HEK293 (cell line): ENCODE data around the gene EEF2.

Source experiments
- CTCF ChIA-PET: fragments of 350-600 bp; formaldehyde crosslinking; extraction: SDS; loops from one replicate; lab custom pipeline; 2021; ENCODE audit warnings: antibody characterized with exemption; lab: Yijun Ruan, JAX
- POLR2A ChIA-PET: fragments of 300-600 bp; formaldehyde crosslinking; extraction: SDS; loops from one replicate; lab custom pipeline; 2020; ENCODE audit warnings: antibody characterized with exemption, inconsistent platforms; lab: Yijun Ruan, JAX
- H3K27ac ChIP-seq: fragments of 200-500 bp; sonication (Bioruptor generic); 2 replicates; pipeline ENCODE4 v1.5.1; 2014; ENCODE audit warnings: low read depth, low read length, control low read depth, inconsistent platforms; ENCODE audit errors: extremely low read depth
- H3K36me3 ChIP-seq, 2 experiments: fragments of 200-500 bp in 1 of 2; sonication (Bioruptor generic) in 1 of 2; 1 replicate in 1 of 2; 2 replicates in 1 of 2; pipeline ENCODE4 v1.5.1; 2014 to 2017; ENCODE audit warnings: inconsistent platforms in 2 of 2, low read length in 2 of 2; ENCODE audit not compliant: control insufficient read depth in 2 of 2, insufficient read depth in 1 of 2
- H3K4me1 ChIP-seq: fragments of 200-500 bp; sonication (Bioruptor generic); 2 replicates; pipeline ENCODE4 v1.5.1; 2014; ENCODE audit warnings: mild to moderate bottlenecking, low read length, inconsistent platforms; ENCODE audit not compliant: control insufficient read depth, insufficient read depth
- H3K4me3 ChIP-seq: 2 replicates; pipeline ENCODE4 v1.5.1; 2011; ENCODE audit warnings: low read depth, mild to moderate bottlenecking, control low read depth, low read length, moderate library complexity
- H3K9me3 ChIP-seq: fragments of 200-500 bp; sonication (Bioruptor generic); 2 replicates; pipeline ENCODE4 v1.5.1; 2014; ENCODE audit warnings: low read depth, low read length, inconsistent platforms; ENCODE audit not compliant: control insufficient read depth, insufficient read depth
- GFI1B ChIP-seq: fragments of 450-650 bp; formaldehyde crosslinking; IDR thresholded peaks from 2 replicates; pipeline ENCODE4 v1.5.1; 2016; ENCODE audit warnings: missing biosample characterization, missing genetic modification characterization
- REPIN1 ChIP-seq: fragments of 450-650 bp; formaldehyde crosslinking; IDR thresholded peaks from 2 replicates; pipeline ENCODE4 v1.5.1; 2017; ENCODE audit warnings: missing biosample characterization, missing genetic modification characterization, low read depth
- SCRT1 ChIP-seq: fragments of 450-650 bp; formaldehyde crosslinking; IDR thresholded peaks from 2 replicates; pipeline ENCODE4 v1.5.1; 2016; ENCODE audit warnings: missing biosample characterization, missing genetic modification characterization, borderline replicate concordance
- TRIM28 ChIP-seq: IDR thresholded peaks from 2 replicates; pipeline ENCODE4 v1.6.1; 2011; ENCODE audit warnings: low read length, control low read depth, borderline replicate concordance
- ZBTB20 ChIP-seq: fragments of 450-650 bp; formaldehyde crosslinking; IDR thresholded peaks from 2 replicates; pipeline ENCODE4 v1.5.1; 2016; ENCODE audit warnings: missing biosample characterization, missing genetic modification characterization
- ZBTB48 ChIP-seq: fragments of 450-650 bp; formaldehyde crosslinking; IDR thresholded peaks from 2 replicates; pipeline ENCODE4 v1.5.1; 2016; ENCODE audit warnings: missing biosample characterization, missing genetic modification characterization
- ZBTB8A ChIP-seq: fragments of 450-650 bp; formaldehyde crosslinking; IDR thresholded peaks from 2 replicates; pipeline ENCODE4 v1.5.1; 2016; ENCODE audit warnings: missing biosample characterization, missing genetic modification characterization
- ZNF10 ChIP-seq: fragments of 450-650 bp; formaldehyde crosslinking; IDR thresholded peaks from 2 replicates; pipeline ENCODE4 v1.5.1; 2017; ENCODE audit warnings: missing biosample characterization, missing genetic modification characterization
- ZNF174 ChIP-seq: fragments of 450-650 bp; formaldehyde crosslinking; IDR thresholded peaks from 2 replicates; pipeline ENCODE4 v1.5.0; 2017; ENCODE audit warnings: missing biosample characterization, mild to moderate bottlenecking, missing genetic modification characterization
- ZNF175 ChIP-seq: fragments of 450-650 bp; formaldehyde crosslinking; IDR thresholded peaks from 2 replicates; pipeline ENCODE4 v1.5.1; 2016; ENCODE audit warnings: missing biosample characterization, missing genetic modification characterization
- ZNF239 ChIP-seq: fragments of 450-650 bp; formaldehyde crosslinking; IDR thresholded peaks from 2 replicates; pipeline ENCODE4 v1.5.1; 2016; ENCODE audit warnings: missing biosample characterization, missing genetic modification characterization
- ZNF341 ChIP-seq: fragments of 450-650 bp; formaldehyde crosslinking; IDR thresholded peaks from 2 replicates; pipeline ENCODE4; 2016; ENCODE audit warnings: low read depth, missing biosample characterization, missing genetic modification characterization
- ZNF366 ChIP-seq: fragments of 450-650 bp; formaldehyde crosslinking; conservative IDR thresholded peaks from 2 replicates; pipeline ENCODE4 v1.5.1; 2016; ENCODE audit warnings: missing biosample characterization, missing genetic modification characterization
- ZNF544 ChIP-seq: fragments of 450-650 bp; formaldehyde crosslinking; IDR thresholded peaks from 2 replicates; pipeline ENCODE4 v1.5.0; 2017; ENCODE audit warnings: missing biosample characterization, missing genetic modification characterization
- ZNF626 ChIP-seq: fragments of 450-650 bp; sonication (Bioruptor Pico); formaldehyde crosslinking; IDR thresholded peaks from 2 replicates; pipeline ENCODE4 v1.5.1; 2018; ENCODE audit warnings: missing biosample characterization, missing genetic modification characterization, inconsistent platforms
- ZNF791 ChIP-seq: fragments of 450-650 bp; formaldehyde crosslinking; IDR thresholded peaks from 2 replicates; pipeline ENCODE4 v1.5.1; 2016; ENCODE audit warnings: missing biosample characterization, missing genetic modification characterization
- ZXDB ChIP-seq: fragments of 450-650 bp; formaldehyde crosslinking; IDR thresholded peaks from 2 replicates; pipeline ENCODE4 v1.5.1; 2016; ENCODE audit warnings: missing biosample characterization, missing genetic modification characterization
- TF ChIP-seq, protein P1 (sequence below): fragments of 450-650 bp; formaldehyde crosslinking; IDR thresholded peaks from 2 replicates; pipeline ENCODE4 v1.5.1; 2017; ENCODE audit warnings: missing biosample characterization, mild to moderate bottlenecking, missing genetic modification characterization, moderate library complexity
- TF ChIP-seq, protein P2 (sequence below): fragments of 450-650 bp; formaldehyde crosslinking; IDR thresholded peaks from 2 replicates; pipeline ENCODE4 v1.5.1; 2016; ENCODE audit warnings: missing biosample characterization, missing genetic modification characterization

Gene EEF2

DNA sequence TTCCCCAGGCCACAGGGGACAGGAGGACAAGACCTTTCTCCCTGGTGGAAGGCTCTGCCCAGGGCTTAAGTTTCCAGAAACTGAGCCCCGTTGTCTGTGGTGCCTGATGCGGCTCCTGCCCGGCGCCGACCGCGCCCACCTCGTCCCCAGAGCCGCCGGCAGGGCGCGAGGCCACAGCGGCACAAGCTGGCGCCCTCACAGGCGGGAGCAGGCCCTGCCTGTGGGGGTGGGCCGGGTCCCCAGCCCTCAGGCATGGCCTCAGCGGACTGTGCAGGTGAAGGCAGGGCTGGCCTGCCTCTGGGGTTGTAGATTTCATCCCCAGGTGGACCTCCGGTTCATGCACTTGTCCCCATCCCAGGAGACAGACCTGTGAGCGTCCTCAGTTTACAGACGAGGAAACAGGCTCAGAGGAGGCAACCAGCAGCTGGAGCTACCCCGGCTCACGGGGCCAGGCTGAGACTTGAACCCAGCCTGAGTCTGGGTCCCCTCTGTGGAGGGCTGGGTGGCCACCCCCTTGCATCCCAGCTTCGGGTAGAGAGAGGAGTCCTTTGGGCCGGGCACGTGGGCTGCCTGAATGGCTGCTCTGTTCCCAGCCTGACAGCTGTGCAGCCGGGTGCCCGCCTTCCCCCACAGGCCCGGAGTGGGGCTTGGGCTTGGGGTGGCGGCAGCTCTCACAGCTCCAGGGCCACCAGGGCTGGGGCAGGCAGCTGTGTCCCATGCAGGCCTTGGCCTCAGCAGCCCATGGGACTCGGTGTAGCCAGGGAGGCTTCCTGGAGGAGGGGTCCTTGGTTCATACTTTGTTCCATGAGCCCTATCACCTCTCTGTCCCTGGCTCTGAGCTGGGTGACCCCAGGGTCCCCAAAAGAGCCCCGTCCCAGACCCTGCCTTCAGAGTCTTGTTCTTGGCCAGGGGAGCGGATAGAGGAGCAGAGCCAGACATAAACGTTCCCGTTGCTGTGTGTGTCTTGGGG lies 49.1 kb upstream of the EEF2 start:
- no peak overlapping the region for H3K27ac ChIP-seq
- ChIA-PET CTCF (interaction anchor here (0.7 kb wide), 2 partner anchors 106 to 182 kb away, joined by 3 to 4 read pairs; no protein-coding TSS in a partner anchor), POLR2A (no interaction called here)
- no peak overlapping the region for H3K4me3 ChIP-seq
- no peaks in the 10 kb centered on the region for H3K9me3 ChIP-seq
- H3K36me3 ChIP-seq: peaks cover 12 to 64% of the 10 kb centered on the region in 2 experiments; a peak in 2 of 3 replicates
- TF ChIP-seq ZXDB (no peak), ZNF175 (tag by site-specific recombination) (no peak), SCRT1 (tag by site-specific recombination) (no peak), REPIN1 (tag by site-specific recombination) (no peak), ZBTB48 (no peak), GFI1B (tag by site-specific recombination) (no peak), ZNF174 (tag by site-specific recombination) (no peak), ZNF366 (tag by site-specific recombination) (no peak), ZNF544 (tag by site-specific recombination) (no peak), ZNF10 (no peak), ZNF341 (tag by site-specific recombination) (no peak), ZNF626 (no peak), ZBTB20 (no peak), ZNF791 (tag by site-specific recombination) (no peak), TRIM28 (no peak)
- TF ChIP-seq, protein P1, sequence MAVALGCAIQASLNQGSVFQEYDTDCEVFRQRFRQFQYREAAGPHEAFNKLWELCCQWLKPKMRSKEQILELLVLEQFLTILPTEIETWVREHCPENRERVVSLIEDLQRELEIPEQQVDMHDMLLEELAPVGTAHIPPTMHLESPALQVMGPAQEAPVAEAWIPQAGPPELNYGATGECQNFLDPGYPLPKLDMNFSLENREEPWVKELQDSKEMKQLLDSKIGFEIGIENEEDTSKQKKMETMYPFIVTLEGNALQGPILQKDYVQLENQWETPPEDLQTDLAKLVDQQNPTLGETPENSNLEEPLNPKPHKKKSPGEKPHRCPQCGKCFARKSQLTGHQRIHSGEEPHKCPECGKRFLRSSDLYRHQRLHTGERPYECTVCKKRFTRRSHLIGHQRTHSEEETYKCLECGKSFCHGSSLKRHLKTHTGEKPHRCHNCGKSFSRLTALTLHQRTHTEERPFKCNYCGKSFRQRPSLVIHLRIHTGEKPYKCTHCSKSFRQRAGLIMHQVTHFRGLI (tag by site-specific recombination): no peak
- TF ChIP-seq, protein P2, sequence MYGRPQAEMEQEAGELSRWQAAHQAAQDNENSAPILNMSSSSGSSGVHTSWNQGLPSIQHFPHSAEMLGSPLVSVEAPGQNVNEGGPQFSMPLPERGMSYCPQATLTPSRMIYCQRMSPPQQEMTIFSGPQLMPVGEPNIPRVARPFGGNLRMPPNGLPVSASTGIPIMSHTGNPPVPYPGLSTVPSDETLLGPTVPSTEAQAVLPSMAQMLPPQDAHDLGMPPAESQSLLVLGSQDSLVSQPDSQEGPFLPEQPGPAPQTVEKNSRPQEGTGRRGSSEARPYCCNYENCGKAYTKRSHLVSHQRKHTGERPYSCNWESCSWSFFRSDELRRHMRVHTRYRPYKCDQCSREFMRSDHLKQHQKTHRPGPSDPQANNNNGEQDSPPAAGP (tag by site-specific recombination): no peak
- no peaks in the 10 kb centered on the region for H3K4me1 ChIP-seq

DNA sequence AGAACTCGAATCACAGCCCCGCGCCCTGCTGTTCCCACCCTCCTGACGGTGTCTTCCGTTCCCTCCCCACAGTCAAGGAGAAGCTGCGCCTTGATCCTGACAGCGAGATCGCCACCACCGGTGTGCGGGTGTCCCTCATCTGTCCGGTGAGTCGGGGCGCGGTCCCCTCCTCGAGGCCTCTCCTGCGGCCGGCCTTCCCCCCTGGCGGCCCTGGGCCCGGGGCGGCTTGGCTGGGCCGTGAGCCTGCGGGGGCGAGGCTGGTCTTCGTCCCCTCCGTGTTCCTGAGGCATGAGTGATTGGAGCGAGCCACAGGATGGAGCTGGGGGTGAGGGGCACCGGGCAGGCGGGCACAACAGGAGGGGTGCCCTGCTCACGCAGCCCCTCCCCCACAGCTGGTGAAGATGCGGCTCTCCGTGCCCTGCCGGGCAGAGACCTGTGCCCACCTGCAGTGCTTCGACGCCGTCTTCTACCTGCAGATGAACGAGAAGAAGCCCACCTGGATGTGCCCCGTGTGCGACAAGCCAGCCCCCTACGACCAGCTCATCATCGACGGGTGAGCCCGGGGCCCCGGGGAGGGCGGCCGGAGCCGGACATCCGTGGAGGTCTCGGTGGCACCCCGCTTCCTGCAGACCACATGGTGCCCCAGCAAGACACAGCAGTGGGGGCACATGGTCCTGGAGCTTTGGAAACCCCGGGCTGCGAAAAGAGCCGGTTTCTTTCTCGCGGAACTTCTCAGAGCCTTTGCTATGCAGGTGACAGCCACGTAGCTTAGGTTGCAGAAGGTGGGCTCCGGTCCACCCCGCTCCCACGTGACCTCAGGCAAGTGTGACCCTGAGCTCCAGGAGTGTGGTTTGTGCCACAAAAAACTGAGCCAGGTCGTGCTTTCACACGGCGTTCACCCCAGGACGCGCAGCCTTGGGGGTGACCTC lies 48.0 kb upstream of the EEF2 start:
- H3K36me3 ChIP-seq: peaks cover 12 to 74% of the 10 kb centered on the region in 2 experiments; a peak in 2 of 3 replicates
- ChIA-PET POLR2A (no interaction called here), CTCF (interaction anchor here (0.6 to 0.7 kb wide), 3 partner anchors 107 to 368 kb away, joined by 3 to 4 read pairs (median 3); no protein-coding TSS in a partner anchor)

More for the DNA sequence above, 48.0 kb upstream of the EEF2 start:
- H3K4me3 ChIP-seq: no peak overlapping the region
- no peaks in the 10 kb centered on the region for H3K4me1 ChIP-seq
- no peaks in the 10 kb centered on the region for H3K9me3 ChIP-seq
- no peak overlapping the region for H3K27ac ChIP-seq
- TF ChIP-seq ZNF239 (tag by site-specific recombination) (peak; percentile 97), ZBTB8A (tag by site-specific recombination) (no peak)
